GM12878 (cell line): ENCODE results near the gene INSIG2. TPM values are rescaled to one million over a fixed set of nuclear protein-coding genes. Genes with fewer than 3 reads are reported as not detected.

Experiments used
- ATAC-seq: fragments of 200-7000 bp; cut with Tn5 transposase; 3 replicates; pipeline ENCODE4 v1.9.1; 2020; ENCODE audit warnings: mild to moderate bottlenecking, moderate library complexity
- BruUV-seq: library from RNA; stranded (reverse); fragments of 400-500 nt; replicated peaks from 2 replicates; lab custom pipeline; 2021; lab: Mats Ljungman, UMichigan
- CTCF ChIA-PET: fragments of 300-600 bp; sonication (Branson Sonifier 250); formaldehyde crosslinking; extraction: SDS; loops from one replicate; lab custom pipeline; 2021; ENCODE audit warnings: inconsistent platforms; lab: Yijun Ruan, JAX
- POLR2A ChIA-PET: fragments of 350-600 bp; formaldehyde crosslinking; extraction: SDS; loops from one replicate; lab custom pipeline; 2021; ENCODE audit warnings: inconsistent platforms; lab: Charles Lee
- RAD21 ChIA-PET: fragments of 300-600 bp; sonication (Branson Sonifier 250); formaldehyde crosslinking; loops from one replicate; lab custom pipeline; 2023; ENCODE audit warnings: antibody characterized with exemption; ENCODE audit not compliant: unreplicated experiment; lab: Charles Lee
- SMC1A ChIA-PET: fragments of 300-600 bp; sonication (Branson Sonifier 250); formaldehyde crosslinking; loops from one replicate; lab custom pipeline; 2023; ENCODE audit not compliant: unreplicated experiment, uncharacterized antibody; lab: Charles Lee
- DNase-seq: peaks from one replicate; pipeline ENCODE4 v3.0.0-alpha.2; 2011; ENCODE audit warnings: low read depth, low spot score
- FAIRE-seq: peaks from 3 replicates; lab custom pipeline; 2011; peaks lifted over from hg19 to GRCh38; lab: Jason Lieb, UNC
- H2AFZ ChIP-seq: 2 replicates; pipeline ENCODE4 v1.6.0; 2011; ENCODE audit warnings: low read depth, low read length, control low read depth; ENCODE audit not compliant: control insufficient read depth
- H3K27ac ChIP-seq: 2 replicates; pipeline ENCODE4 v1.5.1; 2011; ENCODE audit warnings: control low read depth; ENCODE audit not compliant: control insufficient read depth, insufficient read depth
- H3K27me3 ChIP-seq, 2 experiments: replicated peaks in 1 of 2; 2 replicates each; pipeline versions ENCODE4 v1.6.0 to v1.6.1; 2011; ENCODE audit warnings: low read length in 1 of 2; ENCODE audit not compliant: control insufficient read depth in 2 of 2, insufficient read depth in 2 of 2
- H3K36me3 ChIP-seq, 2 experiments: 2 replicates each; pipeline ENCODE4 v1.5.1; 2011; ENCODE audit warnings: low read length in 1 of 2; ENCODE audit not compliant: control insufficient read depth in 2 of 2, insufficient read depth in 2 of 2
- H3K4me1 ChIP-seq: 2 replicates; pipeline ENCODE4 v1.6.1; 2011; ENCODE audit warnings: mild to moderate bottlenecking, low read length, moderate library complexity, mixed read lengths; ENCODE audit not compliant: control insufficient read depth, insufficient read depth
- H3K4me2 ChIP-seq: 2 replicates; pipeline ENCODE4 v1.6.0; 2011; ENCODE audit warnings: control low read depth; ENCODE audit not compliant: control insufficient read depth, insufficient read depth
- H3K4me3 ChIP-seq: fragments of 200-600 bp; sonication (generic); 2 replicates; pipeline ENCODE4 v1.5.1; 2016
- H3K79me2 ChIP-seq: 2 replicates; pipeline ENCODE4 v1.6.0; 2011; ENCODE audit warnings: low read length; ENCODE audit not compliant: control insufficient read depth, insufficient read depth
- H3K9ac ChIP-seq: 2 replicates; pipeline ENCODE4 v1.8.0; 2011; ENCODE audit warnings: low read length, control low read depth, mixed read lengths; ENCODE audit not compliant: control insufficient read depth, insufficient read depth
- H3K9me3 ChIP-seq: replicated peaks from 3 replicates; pipeline ENCODE4 v1.5.1; 2011; ENCODE audit warnings: mild to moderate bottlenecking, low read length; ENCODE audit not compliant: control insufficient read depth, insufficient read depth
- H4K20me1 ChIP-seq: 2 replicates; pipeline ENCODE4 v1.6.0; 2011; ENCODE audit not compliant: control insufficient read depth, insufficient read depth
- BRCA1 ChIP-seq: IDR thresholded peaks from 2 replicates; pipeline ENCODE4 v1.6.1; 2011; ENCODE audit warnings: low read depth, low read length, improper control_type of control experiment
- ETV6 ChIP-seq, 2 experiments: fragments of 450-650 bp in 1 of 2; IDR thresholded peaks in 1 of 2; conservative IDR thresholded peaks in 1 of 2; 2 replicates each; pipeline ENCODE4 v1.6.1; 2014; ENCODE audit warnings: antibody characterized with exemption in 1 of 2, borderline replicate concordance in 1 of 2, low read depth in 1 of 2, mild to moderate bottlenecking in 1 of 2, moderate library complexity in 1 of 2
- NBN ChIP-seq: fragments of 450-650 bp; IDR thresholded peaks from 2 replicates; pipeline ENCODE4 v1.6.1; 2016
- NFIC ChIP-seq: IDR thresholded peaks from 2 replicates; pipeline ENCODE4 v1.6.1; 2012; ENCODE audit warnings: low read depth, mild to moderate bottlenecking, inconsistent platforms, low read length, moderate library complexity
- NR2F1 ChIP-seq: fragments of 450-650 bp; conservative IDR thresholded peaks from 2 replicates; pipeline ENCODE4 v1.6.1; 2017; ENCODE audit warnings: mild to moderate bottlenecking
- NRF1 ChIP-seq: conservative IDR thresholded peaks from 2 replicates; pipeline ENCODE4 v1.6.1; 2011; ENCODE audit warnings: mild to moderate bottlenecking, low read depth, low read length, improper control_type of control experiment
- PAX5 ChIP-seq: IDR thresholded peaks from 2 replicates; pipeline ENCODE4 v1.6.1; 2011; ENCODE audit warnings: low read depth, low read length, borderline replicate concordance
- PAX8 ChIP-seq: fragments of 450-650 bp; IDR thresholded peaks from 2 replicates; pipeline ENCODE4 v1.6.1; 2017; ENCODE audit warnings: mild to moderate bottlenecking, moderate library complexity
- RFX5 ChIP-seq: IDR thresholded peaks from 2 replicates; pipeline ENCODE4 v1.6.1; 2011; ENCODE audit warnings: low read depth, low read length, improper control_type of control experiment
- SPI1 ChIP-seq: IDR thresholded peaks from 2 replicates; pipeline ENCODE4 v1.6.1; 2011; ENCODE audit warnings: low read depth, mild to moderate bottlenecking, low read length, moderate library complexity, borderline replicate concordance; ENCODE audit not compliant: insufficient read depth
- STAT1 ChIP-seq: fragments of 450-650 bp; conservative IDR thresholded peaks from 2 replicates; pipeline ENCODE4 v1.6.1; 2014; ENCODE audit warnings: antibody characterized with exemption, mild to moderate bottlenecking
- SUZ12 ChIP-seq: fragments of 200-600 bp; sonication (generic); IDR thresholded peaks from one replicate; pipeline ENCODE4 v1.6.1; 2018; ENCODE audit warnings: antibody characterized with exemption, mild to moderate bottlenecking; ENCODE audit not compliant: unreplicated experiment
- TARDBP ChIP-seq: IDR thresholded peaks from 2 replicates; pipeline ENCODE4 v1.6.1; 2016; ENCODE audit warnings: borderline replicate concordance
- YY1 ChIP-seq: IDR thresholded peaks from 2 replicates; pipeline ENCODE4 v1.6.1; 2011; ENCODE audit warnings: low read depth, mild to moderate bottlenecking, low read length
- ZNF622 ChIP-seq: fragments of 450-650 bp; IDR thresholded peaks from 2 replicates; pipeline ENCODE4 v1.6.1; 2017; ENCODE audit warnings: mild to moderate bottlenecking, inconsistent platforms
- ZSCAN29 ChIP-seq: fragments of 450-650 bp; IDR thresholded peaks from 2 replicates; pipeline ENCODE4 v1.6.1; 2017; ENCODE audit warnings: mild to moderate bottlenecking, moderate library complexity
- WGBS: methylation state at CpG from one replicate; pipeline ENCODE4 v1.1.6; 2016; ENCODE audit warnings: low lambda C conversion rate; ENCODE audit not compliant: insufficient replicate concordance, insufficient coverage; ENCODE audit errors: missing lambda C conversion rate; 5-methylcytosine and 5-hydroxymethylcytosine counted together
- in situ Hi-C: fragments of 300-500 bp; cut with MboI; formaldehyde crosslinking; loops from 9 replicates; pipeline ENCODE4 v1.14.3; 2018; ENCODE audit warnings: mixed read lengths
- intact Hi-C: fragments of 100-400 bp; cut with micrococcal nuclease; formaldehyde crosslinking; loops from one replicate; pipeline ENCODE4 v1.14.2; 2022; ENCODE audit not compliant: unreplicated experiment
- polyA plus RNA-seq, 11 experiments: library from polyadenylated mRNA; depleted of rRNA in 4 of 11; unstranded in 6 of 11; stranded (reverse) in 5 of 11; fragments of >200 nt; fragmentation: Nextera tagmentation in 4 of 11; fragmentation: Illumina TruSeq in 1 of 11; extraction: Ambion mirVana in 4 of 11; extraction: Trizol in 1 of 11; gene quantifications; 1 replicate in 1 of 11; 2 replicates in 10 of 11; pipeline versions ENCODE4 v1.2.1 to v1.2.3, GENCODE V29; 2011 to 2016; ENCODE audit warnings: inconsistent platforms in 2 of 11, missing spikeins in 2 of 11, low read depth in 1 of 11
- total RNA-seq, 4 experiments: library from RNA; depleted of rRNA in 3 of 4; stranded (reverse); fragments of >200 nt in 3 of 4; fragmentation: Illumina TruSeq in 1 of 4; extraction: Trizol in 1 of 4; gene quantifications; 2 replicates each; pipeline versions ENCODE4 v1.2.1 to v1.2.3, GENCODE V29; 2013 to 2021
- TF ChIP-seq, protein P1 (sequence below): fragments of 450-650 bp; IDR thresholded peaks from 2 replicates; pipeline ENCODE4 v1.6.1; 2017; ENCODE audit warnings: mild to moderate bottlenecking
- TF ChIP-seq, protein P2 (sequence below): IDR thresholded peaks from 2 replicates; pipeline ENCODE4 v1.6.1; 2011; ENCODE audit warnings: mild to moderate bottlenecking, low read depth, low read length, moderate library complexity; ENCODE audit not compliant: insufficient replicate concordance
- TF ChIP-seq, protein P3 (sequence below): fragments of 450-650 bp; IDR thresholded peaks from 2 replicates; pipeline ENCODE4 v1.6.1; 2017; ENCODE audit warnings: borderline replicate concordance
- TF ChIP-seq, protein P4 (sequence below): IDR thresholded peaks from 2 replicates; pipeline ENCODE4 v1.6.1; 2011; ENCODE audit warnings: low read depth, mild to moderate bottlenecking, low read length, moderate library complexity, borderline replicate concordance; ENCODE audit errors: extremely low read depth

Gene INSIG2
- total and polyA plus RNA-seq, 10 of the 15 experiments (the other 5 are each of a cell fraction or from before 2014, with no cell fraction given) = 4.9 to 92.7 (median 12.0) TPM

DNA sequence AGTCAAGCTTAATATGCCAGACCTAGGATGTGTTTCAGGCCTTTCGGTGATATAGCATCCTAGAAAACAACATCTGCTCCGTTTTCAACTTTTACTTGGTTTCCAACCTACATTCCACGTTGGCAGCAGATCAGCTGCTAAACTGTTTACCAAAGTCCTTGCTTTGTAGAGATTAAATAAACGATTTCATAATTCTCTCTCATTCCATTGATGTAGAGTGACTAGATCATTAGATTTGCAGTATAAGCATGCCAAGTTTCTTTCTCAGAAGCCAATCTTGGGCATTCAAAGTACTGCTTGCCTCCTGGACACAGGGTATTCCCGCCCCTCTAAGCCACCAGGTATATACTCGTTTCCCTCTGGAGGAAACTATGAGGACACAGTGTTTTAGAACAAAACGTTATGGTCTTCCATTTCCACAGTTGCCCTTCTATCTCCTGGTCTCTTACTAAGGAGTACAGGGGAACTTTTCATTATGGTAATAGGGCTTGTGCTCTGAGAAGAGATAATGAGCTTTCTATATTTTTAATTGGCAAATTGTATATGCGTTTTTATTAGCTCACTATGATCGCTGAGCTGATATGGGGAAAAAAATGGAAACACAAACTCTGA lies 10.5 kb upstream of the INSIG2 start:
- no peak for FAIRE-seq
- ATAC-seq = no peak
- Histone ChIP-seq H3K36me3 (no peaks in the 10 kb centered on the region), H3K79me2 (no peaks in the 10 kb centered on the region), H3K27ac (no peak overlapping the region), H3K4me1 (no peaks in the 10 kb centered on the region), H3K4me3 (no peak overlapping the region), H4K20me1 (no peaks in the 10 kb centered on the region), H3K27me3 (peaks cover 0 to 15% of the 10 kb centered on the region in 2 experiments; a peak in 2 of 4 replicates), H3K4me2 (no peak overlapping the region), H2AFZ (no peak overlapping the region), H3K9ac (no peak overlapping the region), H3K9me3 (no peaks in the 10 kb centered on the region)
- ChIA-PET RAD21 (interaction anchor here (0.8 to 1.3 kb wide), 3 partner anchors 15 to 45 kb away, joined by 3 to 6 read pairs (median 3); no protein-coding TSS in a partner anchor), CTCF (interaction anchor here (0.7 to 2.6 kb wide), 8 partner anchors 12 to 173 kb away, joined by 3 to 14 read pairs (median 4); no protein-coding TSS in a partner anchor), POLR2A (no interaction called here), SMC1A (interaction anchor here (0.6 to 2.9 kb wide), 7 partner anchors 8 to 1981 kb away, joined by 3 to 16 read pairs (median 7); no protein-coding TSS in a partner anchor)
- WGBS = 25% methylated on average over 9 of the region's 9 CpGs
- in situ Hi-C loops (no loop called here), intact Hi-C loops (no loop called here)
- BruUV-seq = no TSS peak
- TF ChIP-seq NBN (no peak), YY1 (no peak), NRF1 (no peak), TARDBP (no peak), BRCA1 (no peak), ZNF622 (no peak), SUZ12 (no peak), ETV6 (conservative IDR thresholded peaks at IDR 0.05 in 1 of 2, IDR thresholded peaks at IDR 0.05 in 1 of 2; ENCODE audit: borderline replicate concordance in 1 of 2, low read depth in 1 of 2) (no peak), SPI1 (no peak), STAT1 (no peak), RFX5 (no peak), NR2F1 (no peak), ZSCAN29 (no peak), PAX5 (no peak), NFIC (no peak), PAX8 (no peak)
- TF ChIP-seq, protein P1, sequence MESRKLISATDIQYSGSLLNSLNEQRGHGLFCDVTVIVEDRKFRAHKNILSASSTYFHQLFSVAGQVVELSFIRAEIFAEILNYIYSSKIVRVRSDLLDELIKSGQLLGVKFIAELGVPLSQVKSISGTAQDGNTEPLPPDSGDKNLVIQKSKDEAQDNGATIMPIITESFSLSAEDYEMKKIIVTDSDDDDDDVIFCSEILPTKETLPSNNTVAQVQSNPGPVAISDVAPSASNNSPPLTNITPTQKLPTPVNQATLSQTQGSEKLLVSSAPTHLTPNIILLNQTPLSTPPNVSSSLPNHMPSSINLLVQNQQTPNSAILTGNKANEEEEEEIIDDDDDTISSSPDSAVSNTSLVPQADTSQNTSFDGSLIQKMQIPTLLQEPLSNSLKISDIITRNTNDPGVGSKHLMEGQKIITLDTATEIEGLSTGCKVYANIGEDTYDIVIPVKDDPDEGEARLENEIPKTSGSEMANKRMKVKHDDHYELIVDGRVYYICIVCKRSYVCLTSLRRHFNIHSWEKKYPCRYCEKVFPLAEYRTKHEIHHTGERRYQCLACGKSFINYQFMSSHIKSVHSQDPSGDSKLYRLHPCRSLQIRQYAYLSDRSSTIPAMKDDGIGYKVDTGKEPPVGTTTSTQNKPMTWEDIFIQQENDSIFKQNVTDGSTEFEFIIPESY = no peak
- TF ChIP-seq, protein P2, sequence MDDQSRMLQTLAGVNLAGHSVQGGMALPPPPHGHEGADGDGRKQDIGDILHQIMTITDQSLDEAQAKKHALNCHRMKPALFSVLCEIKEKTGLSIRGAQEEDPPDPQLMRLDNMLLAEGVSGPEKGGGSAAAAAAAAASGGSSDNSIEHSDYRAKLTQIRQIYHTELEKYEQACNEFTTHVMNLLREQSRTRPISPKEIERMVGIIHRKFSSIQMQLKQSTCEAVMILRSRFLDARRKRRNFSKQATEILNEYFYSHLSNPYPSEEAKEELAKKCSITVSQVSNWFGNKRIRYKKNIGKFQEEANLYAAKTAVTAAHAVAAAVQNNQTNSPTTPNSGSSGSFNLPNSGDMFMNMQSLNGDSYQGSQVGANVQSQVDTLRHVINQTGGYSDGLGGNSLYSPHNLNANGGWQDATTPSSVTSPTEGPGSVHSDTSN = no peak
- TF ChIP-seq, protein P3, sequence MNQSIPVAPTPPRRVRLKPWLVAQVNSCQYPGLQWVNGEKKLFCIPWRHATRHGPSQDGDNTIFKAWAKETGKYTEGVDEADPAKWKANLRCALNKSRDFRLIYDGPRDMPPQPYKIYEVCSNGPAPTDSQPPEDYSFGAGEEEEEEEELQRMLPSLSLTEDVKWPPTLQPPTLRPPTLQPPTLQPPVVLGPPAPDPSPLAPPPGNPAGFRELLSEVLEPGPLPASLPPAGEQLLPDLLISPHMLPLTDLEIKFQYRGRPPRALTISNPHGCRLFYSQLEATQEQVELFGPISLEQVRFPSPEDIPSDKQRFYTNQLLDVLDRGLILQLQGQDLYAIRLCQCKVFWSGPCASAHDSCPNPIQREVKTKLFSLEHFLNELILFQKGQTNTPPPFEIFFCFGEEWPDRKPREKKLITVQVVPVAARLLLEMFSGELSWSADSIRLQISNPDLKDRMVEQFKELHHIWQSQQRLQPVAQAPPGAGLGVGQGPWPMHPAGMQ = no peak
- TF ChIP-seq, protein P4, sequence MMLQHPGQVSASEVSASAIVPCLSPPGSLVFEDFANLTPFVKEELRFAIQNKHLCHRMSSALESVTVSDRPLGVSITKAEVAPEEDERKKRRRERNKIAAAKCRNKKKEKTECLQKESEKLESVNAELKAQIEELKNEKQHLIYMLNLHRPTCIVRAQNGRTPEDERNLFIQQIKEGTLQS = no peak
- DNase-seq = no peak
